Measurements from ENCODE around the gene STUM. TPM values are rescaled to one million over a fixed set of nuclear protein-coding genes. Genes with fewer than 3 reads are reported as not detected.

Gene STUM
- total RNA-seq, 1 donor from 2014 or later, result 0.49 TPM

DNA sequence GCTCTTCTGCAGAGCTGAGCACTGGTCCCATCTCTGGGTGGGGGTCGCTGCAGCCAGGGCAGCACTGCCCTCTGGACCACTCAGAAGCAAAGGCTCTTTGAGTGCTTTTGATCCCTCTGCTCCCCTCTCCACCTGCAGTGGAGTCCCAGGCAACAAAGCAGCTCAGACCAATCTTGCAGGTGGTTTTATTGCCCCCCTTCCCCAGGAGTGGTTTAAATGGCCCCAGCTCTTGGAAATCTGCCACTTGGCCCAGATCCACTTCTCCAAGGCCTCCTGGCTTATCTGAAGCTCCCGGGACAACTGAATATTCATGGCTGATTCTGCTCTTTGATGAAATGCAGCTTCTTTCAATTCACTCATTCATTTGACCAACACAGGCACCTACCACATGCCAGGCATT is 2.7 kb downstream of the STUM start:
- Histone ChIP-seq H3K27me3 (peaks cover 20% of the 10 kb centered on the region), H3K9me3 (no peaks in the 10 kb centered on the region), H3K4me1 (peaks cover 20% of the 10 kb centered on the region), H3K4me3 (no peak overlapping the region), H3K27ac (no peak overlapping the region), H3K36me3 (no peaks in the 10 kb centered on the region)
- TF ChIP-seq, protein P1, sequence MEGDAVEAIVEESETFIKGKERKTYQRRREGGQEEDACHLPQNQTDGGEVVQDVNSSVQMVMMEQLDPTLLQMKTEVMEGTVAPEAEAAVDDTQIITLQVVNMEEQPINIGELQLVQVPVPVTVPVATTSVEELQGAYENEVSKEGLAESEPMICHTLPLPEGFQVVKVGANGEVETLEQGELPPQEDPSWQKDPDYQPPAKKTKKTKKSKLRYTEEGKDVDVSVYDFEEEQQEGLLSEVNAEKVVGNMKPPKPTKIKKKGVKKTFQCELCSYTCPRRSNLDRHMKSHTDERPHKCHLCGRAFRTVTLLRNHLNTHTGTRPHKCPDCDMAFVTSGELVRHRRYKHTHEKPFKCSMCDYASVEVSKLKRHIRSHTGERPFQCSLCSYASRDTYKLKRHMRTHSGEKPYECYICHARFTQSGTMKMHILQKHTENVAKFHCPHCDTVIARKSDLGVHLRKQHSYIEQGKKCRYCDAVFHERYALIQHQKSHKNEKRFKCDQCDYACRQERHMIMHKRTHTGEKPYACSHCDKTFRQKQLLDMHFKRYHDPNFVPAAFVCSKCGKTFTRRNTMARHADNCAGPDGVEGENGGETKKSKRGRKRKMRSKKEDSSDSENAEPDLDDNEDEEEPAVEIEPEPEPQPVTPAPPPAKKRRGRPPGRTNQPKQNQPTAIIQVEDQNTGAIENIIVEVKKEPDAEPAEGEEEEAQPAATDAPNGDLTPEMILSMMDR (IDR thresholded peaks at IDR 0.05), result no peak
- no peak for DNase-seq
- ATAC-seq, result no peak
- intact Hi-C loops (cut with DNase I), result no loop called here

DNA sequence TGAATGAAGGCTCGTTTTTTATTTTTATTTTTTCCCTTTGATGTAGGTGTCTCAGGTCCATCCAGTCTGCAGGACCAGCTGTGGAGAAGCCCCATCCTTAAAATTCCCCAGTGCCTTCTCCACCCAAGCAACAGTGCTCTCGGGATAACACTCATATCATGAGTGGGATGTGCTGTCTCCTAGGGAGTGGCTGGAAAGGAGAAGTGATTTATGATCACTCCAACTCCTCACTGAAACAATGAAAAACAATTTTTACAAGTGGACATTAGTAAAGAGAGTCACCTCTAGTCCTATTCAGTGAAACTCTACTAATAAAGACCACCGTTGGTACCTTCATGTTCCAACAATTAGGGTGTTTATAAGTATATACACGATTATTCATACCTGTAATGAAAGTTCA is 3.5 kb downstream of the STUM start:
- Histone ChIP-seq H3K27me3 (peaks cover 21% of the 10 kb centered on the region), H3K36me3 (no peaks in the 10 kb centered on the region), H3K4me1 (peaks cover 20% of the 10 kb centered on the region), H3K27ac (no peak overlapping the region), H3K4me3 (no peak overlapping the region), H3K9me3 (no peaks in the 10 kb centered on the region)
- DNase-seq (no peak), ATAC-seq (no peak)
- TF ChIP-seq, protein P1 (IDR thresholded peaks at IDR 0.05), result no peak
- intact Hi-C loops (cut with DNase I), result no loop called here

DNA sequence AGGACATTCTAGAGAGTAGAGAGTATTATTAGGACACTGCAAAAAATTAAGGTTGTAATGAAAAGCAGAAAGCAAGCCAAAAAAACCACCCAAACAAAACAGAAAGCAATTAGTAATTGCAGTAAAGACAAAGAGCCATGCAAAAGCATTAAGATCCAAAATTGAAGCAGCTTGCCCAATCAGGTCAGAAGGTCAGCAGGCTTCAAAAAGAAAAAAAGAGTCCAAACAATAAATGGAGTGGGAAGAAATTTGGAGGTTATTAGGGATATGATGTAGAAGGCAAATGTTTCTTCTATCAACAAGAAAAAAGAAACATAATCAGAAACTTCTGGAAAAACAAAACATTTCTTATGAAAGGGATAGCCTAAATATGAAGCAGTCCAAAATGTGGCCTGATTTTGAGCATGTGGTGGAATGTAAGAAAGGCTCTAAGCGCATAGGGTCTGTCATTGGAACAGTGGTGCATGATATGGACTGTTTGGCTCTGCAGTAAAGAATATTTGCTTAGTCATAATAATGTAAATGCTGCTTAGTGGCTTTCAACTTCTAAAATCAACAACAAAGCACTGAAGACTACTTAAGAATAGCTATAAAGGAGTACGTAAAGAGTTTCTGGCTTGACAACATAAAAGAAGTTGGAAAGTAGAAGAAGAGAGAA is 4.8 kb downstream of the STUM start:
- Histone ChIP-seq H3K27me3 (peaks cover 26% of the 10 kb centered on the region), H3K9me3 (no peaks in the 10 kb centered on the region), H3K4me3 (no peak overlapping the region), H3K4me1 (peaks cover 16% of the 10 kb centered on the region), H3K27ac (no peak overlapping the region), H3K36me3 (no peaks in the 10 kb centered on the region)
- ATAC-seq, result no peak
- intact Hi-C loops (cut with DNase I), result no loop called here
- TF ChIP-seq, protein P1 (IDR thresholded peaks at IDR 0.05), result no peak
- no peak for DNase-seq

DNA sequence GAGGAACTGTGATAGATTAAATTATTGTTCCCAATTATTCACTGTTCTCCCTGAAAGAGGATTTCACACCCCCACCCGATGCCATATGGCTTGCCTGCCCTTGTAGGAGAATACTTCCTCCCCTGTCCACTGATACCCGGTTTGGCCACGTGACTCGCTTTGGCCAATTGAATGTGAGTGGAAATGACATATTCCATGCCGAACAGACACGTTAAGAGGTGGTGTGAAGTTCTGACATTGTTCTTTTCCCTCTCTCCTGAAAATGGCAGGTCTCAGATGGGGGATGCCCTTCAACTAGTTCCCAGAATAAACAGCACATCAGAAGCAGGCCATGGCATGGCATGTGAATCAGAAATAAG is 5.3 kb downstream of the STUM start:
- no peaks in the 10 kb centered on the region for H3K36me3 ChIP-seq
- no peak overlapping the region for H3K4me3 ChIP-seq
- TF ChIP-seq, protein P1 (IDR thresholded peaks at IDR 0.05), result no peak
- intact Hi-C loops (cut with DNase I), result no loop called here
- H3K9me3 ChIP-seq, result no peaks in the 10 kb centered on the region
- DNase-seq (no peak), ATAC-seq (no peak)
- H3K27me3 ChIP-seq, result peaks cover 23% of the 10 kb centered on the region
- no peak overlapping the region for H3K27ac ChIP-seq
- H3K4me1 ChIP-seq, result peaks cover 14% of the 10 kb centered on the region

DNA sequence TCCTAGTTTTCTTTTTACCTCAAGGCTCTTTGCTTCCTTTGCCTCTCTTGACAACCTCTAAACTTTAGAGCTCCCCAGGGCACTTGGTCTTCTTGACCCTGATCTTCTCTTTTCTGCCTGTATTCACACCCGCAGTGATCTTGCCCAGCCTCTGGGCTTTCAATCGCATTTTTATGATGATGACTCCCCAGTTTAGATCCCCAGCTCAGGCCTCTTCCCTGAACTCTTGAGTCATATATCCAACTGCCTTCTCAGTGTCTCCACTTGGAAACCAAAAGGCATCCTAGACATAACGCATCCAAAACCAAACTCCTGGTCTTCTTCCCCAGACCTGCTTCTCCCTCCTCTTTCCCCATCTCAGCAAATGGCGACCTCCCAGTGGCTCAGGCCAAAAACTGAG is 6.5 kb downstream of the STUM start:
- intact Hi-C loops (cut with DNase I), result no loop called here
- no peak overlapping the region for H3K4me3 ChIP-seq
- H3K4me1 ChIP-seq, result peaks cover 2% of the 10 kb centered on the region
- H3K9me3 ChIP-seq, result no peaks in the 10 kb centered on the region
- ATAC-seq (no peak), DNase-seq (no peak)
- no peaks in the 10 kb centered on the region for H3K36me3 ChIP-seq
- no peak overlapping the region for H3K27ac ChIP-seq
- H3K27me3 ChIP-seq, result peaks cover 11% of the 10 kb centered on the region
- TF ChIP-seq, protein P1 (IDR thresholded peaks at IDR 0.05), result no peak

DNA sequence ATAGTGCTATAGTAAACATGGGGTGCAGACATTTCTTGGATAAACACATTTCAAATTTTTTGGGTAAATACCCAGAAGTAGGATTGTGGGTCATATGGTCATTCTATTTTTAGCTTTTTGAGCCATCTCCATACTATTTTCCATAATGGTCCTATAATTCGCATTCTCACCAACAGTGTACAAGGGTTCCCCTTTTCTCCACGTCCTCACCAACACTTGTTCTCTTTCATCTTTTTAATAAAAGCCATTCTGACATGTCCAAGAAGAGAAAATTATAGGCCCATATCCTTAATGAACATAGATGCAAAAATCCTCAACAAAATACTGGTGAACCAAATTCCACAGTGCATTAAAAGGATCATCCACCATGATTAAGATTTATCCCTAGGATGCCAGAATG is 8.9 kb downstream of the STUM start:
- intact Hi-C loops (cut with DNase I), result no loop called here
- no peak overlapping the region for H3K4me3 ChIP-seq
- DNase-seq (no peak), ATAC-seq (no peak)
- H3K4me1 ChIP-seq, result no peaks in the 10 kb centered on the region
- no peaks in the 10 kb centered on the region for H3K9me3 ChIP-seq
- no peak overlapping the region for H3K27ac ChIP-seq
- peaks cover 5% of the 10 kb centered on the region for H3K27me3 ChIP-seq
- no peaks in the 10 kb centered on the region for H3K36me3 ChIP-seq
- TF ChIP-seq, protein P1 (IDR thresholded peaks at IDR 0.05), result no peak
